ENCODE data around the gene TTBK1.
A peak's percentile ranks its signal among the peaks of the same experiment; 100 is the strongest.

TTBK1 gene

DNA sequence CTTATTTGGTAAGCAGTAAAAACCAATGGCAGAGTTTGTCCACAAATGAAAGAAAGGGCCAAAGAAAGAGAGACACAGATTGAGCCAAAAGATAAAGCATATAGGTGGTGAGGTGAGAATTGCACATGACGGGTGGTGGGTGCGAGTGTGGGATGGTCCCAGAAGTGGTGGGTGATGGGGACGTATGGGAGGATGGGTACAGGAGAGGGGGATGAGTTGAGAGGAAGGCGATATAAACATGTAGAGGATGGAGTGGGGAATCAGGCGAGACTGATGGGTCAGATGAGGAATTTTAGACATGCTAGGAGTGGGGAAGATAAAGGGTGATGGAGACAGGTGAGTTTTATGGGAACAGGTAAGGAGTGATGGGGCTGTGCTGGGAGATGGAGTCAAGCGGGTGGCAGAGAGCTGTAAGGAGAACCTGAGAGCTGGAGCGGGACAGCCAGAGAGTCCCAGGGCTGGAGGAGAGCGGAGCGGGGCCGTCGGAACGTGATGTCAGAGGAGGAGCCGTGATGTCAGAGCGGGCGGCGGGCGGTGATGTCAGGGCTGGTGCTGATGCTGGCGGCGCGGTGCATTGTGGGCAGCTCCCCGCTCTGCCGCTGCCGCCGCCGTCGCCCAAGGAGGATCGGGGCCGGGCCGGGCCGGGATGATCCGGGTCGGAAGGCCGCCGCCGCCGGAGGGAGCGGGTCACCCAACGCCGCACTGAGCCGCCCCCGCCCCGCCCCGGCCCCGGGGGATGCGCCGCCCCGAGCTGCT lies at the start of gene TTBK1:
Gene TTBK1, plus strand, starts transcription at position 574 of the 756 bp plus-strand sequence. CDS start 3,180 bp downstream, outside the sequence.
- DNase-seq = peak; percentile 37 to 44

DNA sequence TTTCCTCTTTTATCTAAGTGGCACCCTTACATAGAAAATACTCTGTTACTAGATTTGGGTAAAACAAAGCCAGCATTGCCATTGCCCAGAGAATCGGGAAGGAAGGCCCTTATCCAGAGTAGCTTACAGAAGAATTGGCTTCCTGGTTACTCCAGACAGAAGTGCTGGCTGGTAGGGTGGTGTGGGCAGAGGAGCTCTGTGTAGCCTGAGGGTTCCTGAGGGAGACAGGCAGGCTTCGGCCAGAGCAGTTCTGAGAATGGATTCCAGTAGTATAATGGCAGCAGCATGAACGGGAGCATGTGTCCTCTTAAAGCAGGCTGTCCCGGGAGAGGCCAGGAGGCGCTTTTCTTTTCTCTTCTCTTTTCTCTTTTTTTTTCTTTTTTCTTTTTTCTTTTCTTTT lies 49.4 kb upstream of the TTBK1 start:
- DNase-seq = no peak

DNA sequence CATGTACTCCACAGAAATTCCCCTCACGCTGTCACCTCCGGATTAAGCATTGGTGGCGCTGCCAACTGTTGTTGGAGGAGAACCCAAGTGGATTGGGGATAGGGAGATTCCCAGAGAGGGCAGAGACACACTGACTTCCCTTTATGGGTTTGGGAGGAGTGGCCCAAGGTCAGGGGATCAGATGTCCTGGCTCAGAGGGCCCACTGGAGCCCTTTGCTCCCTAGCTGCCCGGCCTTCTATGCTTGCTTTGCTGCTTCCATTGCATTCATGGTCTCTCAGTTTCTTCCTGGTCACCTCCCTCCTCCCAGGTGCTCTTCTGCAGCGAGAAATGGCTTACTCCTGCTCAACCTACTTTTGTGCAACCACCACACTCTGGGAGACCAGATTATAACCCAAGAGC lies 46.9 kb upstream of the TTBK1 start:
- DNase-seq = no peak

DNA sequence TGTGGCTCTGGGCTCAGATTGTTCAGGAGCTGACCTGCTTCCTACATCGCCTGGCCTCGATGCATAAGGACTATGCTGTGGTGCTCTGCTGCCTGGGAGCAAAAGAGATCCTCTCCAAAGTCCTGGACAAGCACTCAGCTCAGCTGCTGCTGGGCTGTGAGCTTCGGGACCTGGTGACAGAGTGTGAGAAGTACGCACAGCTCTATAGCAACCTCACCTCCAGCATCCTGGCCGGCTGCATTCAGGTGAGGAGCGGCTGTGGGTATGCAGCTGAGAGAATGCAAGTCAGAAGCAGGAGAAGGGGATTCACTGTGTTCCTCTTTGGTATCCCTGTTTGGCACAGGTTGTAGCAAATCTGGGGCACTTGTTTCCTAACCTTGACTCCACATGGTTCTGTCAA lies 43.4 kb upstream of the TTBK1 start:
- no peak for DNase-seq

DNA sequence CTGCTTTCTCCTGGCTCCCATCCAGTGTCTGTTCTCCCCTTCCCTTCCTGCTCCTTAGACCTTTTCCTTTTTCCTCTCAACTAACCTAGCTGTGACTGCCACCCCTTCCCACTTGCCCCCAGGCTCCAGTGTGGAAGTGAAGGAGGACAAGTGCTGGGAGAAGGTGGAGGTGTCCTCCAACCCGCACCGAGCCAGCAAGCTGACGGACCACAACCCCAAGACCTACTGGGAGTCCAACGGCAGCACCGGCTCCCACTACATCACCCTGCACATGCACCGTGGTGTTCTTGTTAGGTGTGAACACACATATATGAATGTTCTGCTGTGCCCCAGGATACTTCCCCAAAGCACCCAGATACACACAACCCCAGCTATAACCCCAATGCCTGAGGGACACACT lies 42.7 kb upstream of the TTBK1 start:
- no peak for DNase-seq

DNA sequence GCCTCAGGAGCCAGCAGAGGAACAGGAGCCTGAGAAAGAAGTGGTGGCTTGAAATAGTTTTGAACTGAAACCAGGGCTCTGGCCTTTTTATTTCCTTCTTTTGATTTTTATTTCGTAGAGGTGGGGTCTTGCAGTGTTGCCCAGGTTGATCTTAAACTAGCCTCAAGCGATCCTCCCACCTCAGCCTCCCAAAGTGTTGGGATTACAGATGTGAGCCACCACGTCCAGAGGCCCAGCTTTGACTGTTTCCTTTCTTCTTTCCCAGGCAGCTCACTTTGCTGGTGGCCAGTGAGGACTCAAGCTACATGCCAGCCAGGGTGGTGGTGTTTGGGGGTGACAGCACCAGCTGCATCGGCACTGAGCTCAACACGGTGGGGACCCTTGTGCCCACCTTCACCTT lies 40.8 kb upstream of the TTBK1 start:
- DNase-seq = no peak

DNA sequence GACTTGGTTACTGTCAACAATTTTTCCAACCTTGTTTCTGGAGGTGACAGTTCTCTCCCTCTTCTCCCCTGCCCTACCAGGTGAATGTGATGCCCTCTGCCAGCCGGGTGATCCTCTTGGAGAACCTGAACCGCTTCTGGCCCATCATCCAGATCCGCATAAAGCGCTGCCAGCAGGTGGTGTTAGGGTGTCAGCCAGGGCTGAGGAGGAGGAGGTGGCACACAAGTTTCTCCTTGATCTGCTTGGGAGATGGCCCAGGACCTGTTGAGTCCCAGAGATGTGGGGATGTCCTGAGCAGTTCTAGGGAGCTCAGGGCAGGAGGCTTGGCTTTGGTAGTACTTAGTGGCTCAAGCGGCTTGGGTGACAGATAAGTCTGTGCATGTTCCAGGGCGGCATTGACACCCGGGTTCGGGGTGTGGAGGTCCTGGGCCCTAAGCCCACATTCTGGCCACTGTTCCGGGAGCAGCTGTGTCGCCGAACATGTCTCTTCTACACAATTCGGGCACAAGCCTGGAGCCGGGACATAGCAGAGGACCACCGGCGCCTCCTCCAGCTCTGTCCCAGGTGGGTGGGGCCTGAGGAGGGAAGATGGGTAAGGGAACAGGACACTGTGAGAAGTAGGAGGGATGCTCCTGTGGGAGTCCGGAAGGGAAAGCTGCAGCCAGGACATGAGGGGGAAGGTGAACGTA lies 40.1 kb upstream of the TTBK1 start:
- DNase-seq = no peak

DNA sequence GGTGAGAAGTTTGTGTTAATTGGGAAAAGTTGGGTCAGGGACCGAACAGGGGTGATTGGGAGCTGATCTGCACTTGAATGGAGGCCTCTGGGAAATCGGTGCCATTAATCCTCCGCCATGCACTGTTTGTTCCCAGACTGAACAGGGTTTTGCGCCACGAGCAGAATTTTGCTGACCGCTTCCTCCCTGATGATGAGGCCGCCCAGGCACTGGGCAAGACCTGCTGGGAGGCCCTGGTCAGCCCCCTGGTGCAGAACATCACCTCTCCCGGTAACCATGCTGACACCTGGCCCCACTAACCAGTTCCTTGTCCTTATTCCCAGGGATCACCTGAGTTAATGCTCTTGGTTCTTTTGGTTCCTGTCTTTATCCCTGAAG lies 39.6 kb upstream of the TTBK1 start:
- no peak for DNase-seq

DNA sequence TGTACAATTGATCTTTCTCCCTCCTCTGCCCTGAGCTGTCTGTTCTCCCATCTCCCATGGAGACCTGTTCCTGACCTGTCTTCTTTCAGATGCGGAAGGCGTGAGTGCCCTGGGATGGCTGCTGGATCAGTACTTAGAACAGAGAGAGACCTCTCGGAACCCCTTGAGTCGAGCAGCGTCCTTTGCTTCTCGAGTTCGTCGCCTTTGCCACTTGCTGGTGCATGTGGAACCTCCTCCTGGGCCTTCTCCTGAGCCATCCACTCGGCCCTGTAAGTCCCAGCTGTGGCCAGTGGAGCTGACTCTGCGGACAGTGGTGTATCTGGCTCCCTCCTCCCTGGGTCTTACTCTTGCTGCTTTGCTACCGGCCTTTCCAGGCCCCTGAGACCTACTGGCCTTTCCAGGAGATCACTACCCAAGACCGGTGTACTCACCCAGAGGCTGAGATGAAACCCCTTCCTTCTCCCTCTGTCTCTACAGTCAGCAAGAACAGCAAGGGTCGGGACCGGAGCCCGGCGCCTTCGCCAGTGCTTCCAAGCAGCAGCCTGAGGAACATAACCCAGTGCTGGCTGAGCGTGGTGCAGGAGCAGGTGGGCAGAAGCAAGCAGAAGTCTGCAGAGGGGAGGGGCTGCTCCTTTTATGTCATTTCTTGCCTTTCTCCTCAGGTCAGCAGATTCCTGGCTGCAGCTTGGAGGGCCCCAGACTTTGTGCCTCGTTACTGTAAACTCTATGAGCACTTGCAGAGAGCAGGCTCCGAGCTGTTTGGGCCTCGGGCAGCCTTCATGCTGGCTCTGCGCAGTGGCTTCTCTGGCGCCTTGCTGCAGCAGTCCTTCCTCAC lies 38.8 kb upstream of the TTBK1 start:
- no peak for DNase-seq

DNA sequence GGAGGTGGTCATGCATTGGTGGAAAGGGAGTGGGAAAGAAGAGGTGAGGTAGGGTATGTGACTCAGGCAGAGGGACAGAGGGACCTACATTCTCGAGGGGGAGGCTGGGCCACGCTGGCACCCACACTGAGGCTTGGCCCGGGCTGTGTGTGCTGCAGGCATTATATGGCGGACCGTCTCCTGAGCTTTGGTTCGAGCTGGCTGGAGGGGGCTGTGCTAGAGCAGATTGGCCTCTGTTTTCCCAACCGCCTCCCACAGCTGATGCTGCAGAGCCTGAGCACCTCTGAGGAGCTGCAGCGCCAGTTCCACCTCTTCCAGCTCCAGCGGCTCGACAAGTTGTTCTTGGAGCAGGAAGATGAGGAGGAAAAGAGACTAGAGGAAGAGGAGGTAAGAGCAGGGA lies 37.4 kb upstream of the TTBK1 start:
- no peak for DNase-seq

DNA sequence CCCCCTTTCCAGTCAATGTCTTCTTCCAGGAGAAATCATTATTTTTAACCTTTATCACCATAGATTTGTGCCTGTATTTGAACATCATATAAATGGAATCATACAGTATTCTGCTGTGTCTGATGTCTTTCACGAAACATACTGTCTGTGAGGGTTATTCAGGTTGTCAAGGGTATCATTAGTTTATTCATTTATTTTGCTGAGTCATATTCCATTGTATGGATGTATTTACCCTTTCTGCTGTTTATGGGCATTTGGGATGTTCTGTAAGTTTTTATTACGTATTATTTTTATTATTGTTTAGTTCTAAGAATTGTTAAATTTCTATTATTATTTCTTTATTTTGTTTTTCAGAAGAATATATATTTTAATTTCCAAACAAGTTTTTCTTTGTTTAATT lies 36.0 kb upstream of the TTBK1 start:
- no peak for DNase-seq

DNA sequence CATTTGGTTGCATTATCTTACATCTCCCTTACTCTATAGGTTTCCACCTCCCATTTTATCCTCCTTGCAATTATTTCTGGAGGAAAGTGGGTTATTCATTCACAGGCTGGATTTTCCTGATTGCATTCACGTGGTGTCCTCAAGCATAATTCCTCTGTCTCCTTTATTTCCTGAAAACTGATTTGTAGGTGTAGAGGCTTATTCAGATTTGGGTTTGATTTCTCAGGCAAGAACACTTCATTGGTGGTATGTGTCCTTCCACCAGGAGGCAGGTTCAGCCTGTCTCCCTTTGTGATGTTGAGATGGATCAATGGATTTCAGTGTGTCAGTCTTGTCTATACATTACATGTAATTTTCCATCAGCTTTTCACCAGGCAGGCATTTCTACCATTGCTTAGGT lies 31.3 kb upstream of the TTBK1 start:
- DNase-seq = no peak

DNA sequence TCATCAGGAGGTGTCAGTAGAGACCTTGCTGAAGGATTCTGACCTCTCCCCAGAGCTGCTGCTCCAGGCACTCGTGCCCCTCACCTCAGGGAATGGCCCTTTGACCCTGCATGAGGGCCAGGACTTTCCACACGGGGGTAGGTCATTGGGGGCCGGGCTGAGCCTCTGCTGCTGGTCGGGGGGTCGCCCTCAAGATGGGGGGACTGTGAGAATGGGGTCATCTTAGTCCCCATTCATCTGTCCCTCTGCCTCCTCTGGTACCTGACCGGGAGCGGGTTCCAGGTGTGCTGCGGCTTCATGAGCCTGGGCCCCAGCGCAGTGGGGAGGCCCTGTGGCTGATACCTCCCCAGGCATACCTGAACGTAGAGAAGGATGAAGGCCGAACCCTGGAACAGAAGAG lies 29.9 kb upstream of the TTBK1 start:
- no peak for DNase-seq

DNA sequence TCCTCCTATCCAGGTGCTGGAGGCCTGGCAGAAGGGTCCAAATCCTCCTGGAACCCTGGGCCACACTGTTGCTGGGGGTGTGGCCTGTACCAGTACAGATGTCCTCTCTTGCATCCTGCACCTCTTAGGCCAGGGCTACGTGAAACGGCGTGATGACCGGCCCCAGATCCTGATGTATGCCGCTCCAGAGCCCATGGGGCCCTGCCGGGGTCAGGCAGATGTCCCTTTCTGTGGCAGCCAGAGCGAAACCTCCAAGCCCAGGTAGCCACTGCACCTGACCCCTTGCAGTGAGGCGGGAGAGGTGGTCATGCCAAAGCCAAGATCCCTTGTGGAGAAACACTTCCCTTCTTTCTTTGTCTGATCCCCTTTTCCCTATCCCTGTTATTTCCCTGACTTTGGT lies 28.2 kb upstream of the TTBK1 start:
- no peak for DNase-seq

DNA sequence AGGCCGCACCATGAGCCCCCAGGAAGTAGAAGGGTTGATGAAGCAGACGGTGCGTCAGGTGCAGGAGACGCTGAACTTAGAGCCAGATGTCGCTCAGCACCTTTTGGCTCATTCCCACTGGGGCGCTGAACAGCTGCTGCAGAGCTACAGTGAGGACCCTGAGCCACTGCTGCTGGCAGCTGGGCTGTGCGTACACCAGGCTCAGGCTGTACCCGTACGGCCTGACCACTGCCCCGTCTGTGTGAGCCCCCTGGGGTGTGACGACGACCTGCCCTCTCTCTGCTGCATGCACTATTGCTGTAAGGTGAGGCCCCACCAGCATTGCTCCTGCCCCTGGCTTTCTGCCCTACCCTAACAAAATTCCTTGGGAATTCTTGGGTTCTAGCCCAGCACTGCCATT lies 27.1 kb upstream of the TTBK1 start:
- no peak for DNase-seq

DNA sequence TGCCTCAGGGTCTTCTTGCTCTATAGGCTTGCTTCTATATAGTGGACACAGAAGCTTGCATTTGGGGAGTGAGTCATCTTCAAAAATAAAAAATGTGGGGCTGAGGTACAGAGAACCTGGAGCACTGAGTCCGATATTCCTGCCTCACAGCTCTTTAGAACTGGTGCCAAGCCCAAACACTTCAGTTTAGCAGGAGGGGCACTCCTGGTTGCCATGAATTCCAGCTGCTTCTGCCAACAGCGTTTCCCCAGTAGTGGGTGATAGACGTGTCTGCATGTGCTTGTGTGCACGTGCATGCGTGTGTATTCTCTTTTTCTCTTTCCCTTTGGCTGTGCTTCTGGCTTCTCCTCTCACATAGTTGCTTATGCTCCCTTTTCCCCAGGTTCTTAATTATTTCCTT lies 25.9 kb upstream of the TTBK1 start:
- DNase-seq = no peak

DNA sequence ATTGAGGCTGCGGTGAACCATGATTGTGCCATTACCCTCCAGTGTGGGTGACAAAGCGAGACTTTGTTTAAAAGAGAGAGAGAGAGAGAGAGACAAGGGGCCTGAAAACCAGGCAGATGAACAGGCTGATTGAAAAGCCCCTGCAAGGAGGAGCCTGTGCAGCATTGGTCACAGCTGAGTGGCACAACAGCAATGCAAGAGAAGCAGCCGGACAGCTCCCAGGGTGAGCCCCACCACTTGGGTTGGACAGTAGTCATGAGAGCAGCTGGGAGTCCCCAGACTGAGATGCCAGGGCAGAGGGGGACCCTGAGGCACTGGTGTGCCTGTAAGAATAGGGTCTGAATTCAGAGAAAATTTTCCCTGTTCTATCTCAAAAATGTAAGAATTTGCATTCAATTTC lies 24.2 kb upstream of the TTBK1 start:
- DNase-seq = no peak

DNA sequence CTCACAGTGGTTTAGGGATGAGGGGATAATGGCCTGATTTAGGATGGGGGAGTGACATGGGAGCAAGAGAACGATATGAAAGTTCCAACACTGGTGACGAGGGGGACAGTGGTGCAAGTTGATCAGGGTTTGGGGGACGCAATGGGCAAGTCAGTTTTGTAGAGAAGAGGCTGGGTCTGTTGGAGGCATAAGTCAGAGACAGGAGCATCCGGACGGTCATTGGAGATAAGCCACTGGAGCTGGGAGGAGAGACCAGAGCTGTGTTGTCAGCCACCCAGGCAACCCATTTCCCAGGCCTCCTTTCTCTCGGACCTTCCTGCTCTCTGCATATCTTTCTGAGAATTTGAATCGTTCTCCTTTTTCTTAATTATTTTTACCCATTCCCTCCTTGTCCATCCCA lies 23.5 kb upstream of the TTBK1 start:
- DNase-seq = no peak

DNA sequence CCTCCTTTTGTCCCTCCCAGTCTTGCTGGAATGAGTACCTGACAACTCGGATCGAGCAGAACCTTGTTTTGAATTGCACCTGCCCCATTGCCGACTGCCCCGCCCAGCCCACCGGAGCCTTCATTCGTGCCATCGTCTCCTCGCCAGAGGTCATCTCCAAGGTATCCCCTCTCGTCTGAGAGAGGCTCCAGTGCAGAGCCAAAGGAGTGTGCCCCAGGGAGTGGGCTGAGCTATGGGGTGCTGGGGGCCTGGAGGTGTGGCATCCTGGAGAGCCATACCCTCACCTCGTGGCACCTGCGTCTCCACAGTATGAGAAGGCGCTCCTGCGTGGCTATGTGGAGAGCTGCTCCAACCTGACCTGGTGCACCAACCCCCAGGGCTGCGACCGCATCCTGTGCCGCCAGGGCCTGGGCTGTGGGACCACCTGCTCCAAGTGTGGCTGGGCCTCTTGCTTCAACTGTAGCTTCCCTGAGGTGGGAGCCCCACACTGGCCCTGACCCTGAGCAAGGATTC lies 22.8 kb upstream of the TTBK1 start:
- no peak for DNase-seq

DNA sequence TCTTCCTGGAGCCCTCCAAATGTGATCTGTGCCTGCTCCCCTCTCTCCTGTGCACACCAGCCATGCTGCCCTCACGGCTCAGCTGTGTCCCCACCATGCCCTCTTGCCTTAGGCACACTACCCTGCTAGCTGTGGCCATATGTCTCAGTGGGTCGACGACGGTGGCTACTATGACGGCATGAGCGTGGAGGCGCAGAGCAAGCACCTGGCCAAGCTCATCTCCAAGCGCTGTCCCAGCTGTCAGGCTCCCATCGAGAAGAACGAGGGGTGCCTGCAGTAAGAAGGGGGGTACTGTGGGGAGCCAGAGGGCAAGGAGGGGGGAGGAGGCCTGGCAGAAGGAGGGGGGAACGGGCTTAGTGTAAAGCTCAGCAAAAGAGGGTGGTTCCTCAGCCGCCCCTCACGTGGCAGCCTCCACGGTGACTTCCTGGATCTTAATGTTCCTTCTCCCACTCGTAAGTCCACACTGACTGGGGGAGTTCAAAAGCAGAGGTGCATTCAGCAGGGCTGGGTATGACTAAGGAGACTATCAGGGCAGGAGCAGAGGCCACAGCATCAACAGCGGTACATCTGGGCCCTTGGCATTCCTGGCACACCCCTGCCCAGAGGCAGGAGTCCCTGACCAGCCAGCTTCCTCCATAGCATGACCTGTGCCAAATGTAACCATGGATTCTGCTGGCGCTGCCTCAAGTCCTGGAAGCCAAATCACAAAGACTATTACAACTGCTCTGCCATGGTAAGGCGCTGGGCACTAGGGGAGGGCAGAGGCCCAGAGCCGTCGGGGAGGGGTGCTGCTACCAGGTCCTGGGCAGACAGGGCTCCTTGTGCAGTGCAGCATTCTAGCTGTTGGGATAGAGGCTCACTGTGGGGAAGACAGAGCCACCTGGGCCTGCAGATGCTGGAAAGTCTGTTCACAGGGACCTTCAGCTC lies 22.0 kb upstream of the TTBK1 start:
- DNase-seq = no peak

DNA sequence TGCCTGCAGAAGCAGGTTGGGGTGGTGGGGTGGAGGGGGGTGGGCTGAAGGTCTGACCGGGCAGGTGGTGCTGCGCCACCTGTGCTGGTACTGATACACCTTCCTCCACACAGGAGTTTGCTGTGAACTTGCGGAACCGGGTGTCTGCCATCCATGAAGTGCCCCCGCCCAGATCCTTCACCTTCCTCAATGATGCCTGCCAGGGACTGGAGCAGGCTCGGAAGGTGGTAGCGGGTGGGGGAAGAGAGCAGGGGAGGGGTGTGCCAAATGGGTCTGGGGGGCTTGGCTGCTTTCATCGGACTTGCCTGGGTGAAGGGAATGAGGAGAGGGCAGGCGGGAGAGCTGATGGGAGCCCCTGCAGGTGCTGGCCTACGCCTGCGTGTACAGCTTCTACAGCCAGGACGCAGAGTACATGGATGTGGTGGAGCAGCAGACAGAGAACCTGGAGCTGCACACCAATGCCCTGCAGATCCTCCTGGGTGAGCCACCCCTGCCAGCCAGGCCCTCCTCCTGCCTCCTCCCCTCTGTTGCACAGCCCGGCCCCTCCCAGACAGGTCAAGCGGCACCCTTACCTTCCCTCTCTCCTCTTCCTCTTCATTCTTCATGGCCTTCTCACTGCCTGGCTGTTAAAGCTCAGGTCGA lies 20.7 kb upstream of the TTBK1 start:
- DNase-seq = no peak

DNA sequence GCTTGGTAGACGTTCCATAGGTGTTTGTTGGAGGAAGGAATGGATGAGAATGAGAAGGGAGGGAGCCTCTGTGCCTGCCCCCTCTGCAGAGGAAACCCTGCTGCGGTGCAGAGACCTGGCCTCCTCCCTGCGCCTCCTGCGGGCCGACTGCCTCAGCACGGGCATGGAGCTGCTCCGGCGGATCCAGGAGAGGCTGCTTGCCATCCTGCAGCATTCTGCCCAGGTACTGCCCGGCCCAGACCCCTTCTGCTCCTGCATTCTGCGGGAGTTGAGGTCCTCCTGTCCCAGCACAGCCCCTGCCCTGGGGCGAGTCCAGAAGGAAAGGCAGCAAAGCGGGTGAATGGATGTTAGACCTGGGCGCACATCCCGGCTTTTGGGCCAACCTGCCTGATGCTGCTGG lies 20.1 kb upstream of the TTBK1 start:
- no peak for DNase-seq

Data from activated CD4-positive, alpha-beta T cell treated with anti-CD3 and anti-CD28 coated beads, Interleukin-2, amount 50 U/mL, for 48 hours (primary cell).